Fibroblast of lung (primary cell): Measurements from ENCODE around the gene SLC9A3. TPM values are rescaled to one million over a fixed set of nuclear protein-coding genes. Genes with fewer than 3 reads are reported as not detected.

ENCODE experiments used
- DNase-seq, 2 donors: peaks; one replicate each; pipeline versions ENCODE4 v3.0.0 to v3.0.0-alpha.2; 2010; ENCODE audit warnings: low read depth in 2 of 2
- H2AFZ ChIP-seq: 2 replicates; pipeline ENCODE4 v1.5.1; 2012; ENCODE audit warnings: low read length, control low read depth, inconsistent platforms
- H3K27ac ChIP-seq: 2 replicates; pipeline ENCODE4 v1.5.1; 2011; ENCODE audit warnings: low read length, control low read depth; ENCODE audit not compliant: insufficient read depth
- H3K27me3 ChIP-seq: 2 replicates; pipeline ENCODE4 v1.5.1; 2011; ENCODE audit warnings: mild to moderate bottlenecking, low read length; ENCODE audit not compliant: control insufficient read depth, insufficient read depth
- H3K36me3 ChIP-seq: 2 replicates; pipeline ENCODE4 v1.5.1; 2011; ENCODE audit warnings: low read length; ENCODE audit not compliant: control insufficient read depth, insufficient read depth
- H3K4me1 ChIP-seq: 2 replicates; pipeline ENCODE4 v1.5.1; 2011; ENCODE audit warnings: low read length; ENCODE audit not compliant: control insufficient read depth, insufficient read depth; ENCODE audit errors: extremely low read depth
- H3K4me2 ChIP-seq: 2 replicates; pipeline ENCODE4 v1.5.1; 2011; ENCODE audit warnings: low read length, control low read depth; ENCODE audit not compliant: insufficient read depth; ENCODE audit errors: extremely low read depth
- H3K4me3 ChIP-seq, 4 experiments: fragments of 200-600 bp in 1 of 4; sonication (generic) in 1 of 4; replicated peaks in 1 of 4; 2 replicates each; pipeline ENCODE4 v1.5.1; 2011 to 2016; ENCODE audit warnings: low read length in 4 of 4, low read depth in 3 of 4, mild to moderate bottlenecking in 3 of 4, control low read depth in 2 of 4, inconsistent platforms in 1 of 4, mixed read lengths in 1 of 4; ENCODE audit not compliant: insufficient read depth in 1 of 4; ENCODE audit errors: control extremely low read depth in 1 of 4
- H3K79me2 ChIP-seq: 2 replicates; pipeline ENCODE4 v1.5.1; 2012; ENCODE audit warnings: mild to moderate bottlenecking, low read length, inconsistent platforms; ENCODE audit not compliant: control insufficient read depth, insufficient read depth
- H3K9ac ChIP-seq: 2 replicates; pipeline ENCODE4 v1.5.1; 2011; ENCODE audit warnings: mild to moderate bottlenecking, low read length, control low read depth; ENCODE audit not compliant: insufficient read depth
- H3K9me3 ChIP-seq: 2 replicates; pipeline ENCODE4 v1.5.1; 2012; ENCODE audit warnings: low read depth, low read length; ENCODE audit not compliant: control insufficient read depth, insufficient read depth
- H4K20me1 ChIP-seq: 2 replicates; pipeline ENCODE4 v1.5.1; 2011; ENCODE audit warnings: low read length; ENCODE audit not compliant: control insufficient read depth, insufficient read depth; ENCODE audit errors: extremely low read depth
- CTCF ChIP-seq, 2 donors: IDR thresholded peaks in 1 of 2; conservative IDR thresholded peaks in 1 of 2; 1 replicate in 1 of 2; 2 replicates in 1 of 2; pipeline ENCODE4 v1.5.1; 2011 to 2012; ENCODE audit warnings: low read length in 2 of 2, control low read depth in 1 of 2, inconsistent platforms in 1 of 2, low read depth in 1 of 2, mild to moderate bottlenecking in 1 of 2
- EZH2 ChIP-seq: IDR thresholded peaks from 2 replicates; pipeline ENCODE4 v1.5.1; 2012; ENCODE audit warnings: low read length, control low read depth, mild to moderate bottlenecking; ENCODE audit errors: missing control alignments
- polyA plus RNA-seq, 2 donors: library from polyadenylated mRNA; depleted of rRNA in 1 of 2; stranded (reverse) in 1 of 2; unstranded in 1 of 2; fragments of >200 nt; gene quantifications; 2 replicates each; pipeline ENCODE4 v1.2.1, GENCODE V29; 2011 to 2012; ENCODE audit warnings: missing spikeins in 1 of 2
- total RNA-seq: library from RNA; depleted of rRNA; stranded (reverse); fragments of >200 nt; gene quantifications from 2 replicates; pipeline ENCODE4 v1.2.1, GENCODE V29; 2014

The SLC9A3 gene
- total and polyA plus RNA-seq, 2 donors (not counting 1 experiment from before 2014, with no cell fraction given): 0.50 to 0.84 TPM

DNA sequence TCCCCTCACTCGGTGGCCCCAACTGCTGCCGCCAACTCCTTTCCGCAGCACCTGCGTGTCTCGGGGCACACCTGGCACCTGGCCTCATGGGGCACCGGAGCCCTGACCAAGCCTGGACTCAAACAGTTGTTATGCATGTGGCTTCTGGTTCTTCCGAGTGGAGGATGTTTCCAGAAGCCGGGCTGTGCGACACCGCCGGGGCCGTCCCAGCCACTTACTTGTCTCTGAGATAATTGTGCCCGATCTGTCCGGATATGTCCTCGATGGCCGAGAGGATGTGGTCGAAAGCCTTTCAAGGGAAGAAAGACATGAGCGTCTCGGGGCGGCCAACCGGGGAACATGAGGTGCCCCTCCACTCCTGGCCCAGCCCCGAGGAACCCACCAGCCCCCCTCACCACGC lies 42.9 kb downstream of the SLC9A3 start:
- no peaks in the 10 kb centered on the region for H3K36me3 ChIP-seq
- H3K4me3 ChIP-seq: no peak overlapping the region
- no peak overlapping the region for H3K9ac ChIP-seq
- H3K79me2 ChIP-seq: no peaks in the 10 kb centered on the region
- H3K27ac ChIP-seq: no peak overlapping the region
- no peaks in the 10 kb centered on the region for H4K20me1 ChIP-seq
- TF ChIP-seq CTCF (conservative IDR thresholded peaks at IDR 0.05 in 1 of 2, IDR thresholded peaks at IDR 0.05 in 1 of 2; ENCODE audit: low read depth in 1 of 2, low read length in 2 of 2) (no peak), EZH2 (no peak)
- H2AFZ ChIP-seq: no peak overlapping the region
- no peak for DNase-seq
- H3K4me2 ChIP-seq: no peak overlapping the region
- no peaks in the 10 kb centered on the region for H3K27me3 ChIP-seq
- no peaks in the 10 kb centered on the region for H3K9me3 ChIP-seq
- no peaks in the 10 kb centered on the region for H3K4me1 ChIP-seq

GRCh38 chr5:479566-480319 lies 44.5 kb downstream of the SLC9A3 start:
- no peak overlapping the region for H3K9ac ChIP-seq
- TF ChIP-seq EZH2 (no peak), CTCF (conservative IDR thresholded peaks at IDR 0.05 in 1 of 2, IDR thresholded peaks at IDR 0.05 in 1 of 2; ENCODE audit: low read depth in 1 of 2, low read length in 2 of 2) (no peak)
- no peaks in the 10 kb centered on the region for H3K36me3 ChIP-seq
- no peak overlapping the region for H2AFZ ChIP-seq
- H4K20me1 ChIP-seq: no peaks in the 10 kb centered on the region
- H3K27ac ChIP-seq: no peak overlapping the region
- no peaks in the 10 kb centered on the region for H3K9me3 ChIP-seq
- H3K27me3 ChIP-seq: peaks cover 6% of the 10 kb centered on the region
- no peak overlapping the region for H3K4me3 ChIP-seq
- H3K4me2 ChIP-seq: no peak overlapping the region
- no peaks in the 10 kb centered on the region for H3K4me1 ChIP-seq
- H3K79me2 ChIP-seq: no peaks in the 10 kb centered on the region
- no peak for DNase-seq

DNA sequence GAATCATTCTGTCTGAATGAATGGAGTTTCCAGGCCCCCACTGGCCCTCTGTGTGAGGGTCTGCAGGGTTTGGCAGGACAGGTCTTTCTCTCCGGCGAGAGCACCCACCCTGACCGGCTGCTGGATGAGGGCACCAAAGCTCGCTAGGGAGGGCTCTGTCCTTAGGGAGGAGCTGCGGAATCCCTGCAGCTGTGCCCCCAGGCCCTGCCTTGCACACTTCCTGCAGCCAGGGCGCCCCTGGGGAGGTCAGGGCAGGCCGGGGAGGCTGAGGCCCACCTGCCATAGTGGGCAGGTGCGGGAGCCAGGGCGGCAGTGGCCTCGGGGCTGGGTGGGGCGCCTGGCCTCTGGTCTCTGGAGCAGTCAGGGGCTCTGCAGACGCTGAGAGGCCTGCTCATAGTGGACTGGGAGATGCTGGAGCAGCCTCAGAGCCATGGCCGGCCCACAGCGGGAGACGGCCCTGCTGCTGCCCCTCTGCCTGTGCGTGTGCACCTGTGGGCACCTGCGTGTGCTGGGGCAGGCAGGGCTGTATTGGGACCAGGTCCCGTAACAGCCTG lies 45.2 kb downstream of the SLC9A3 start:
- Histone ChIP-seq H3K4me2 (no peak overlapping the region), H3K36me3 (no peaks in the 10 kb centered on the region), H2AFZ (no peak overlapping the region), H3K79me2 (no peaks in the 10 kb centered on the region), H3K9ac (no peak overlapping the region), H3K9me3 (no peaks in the 10 kb centered on the region), H3K27me3 (peaks cover 6% of the 10 kb centered on the region), H3K27ac (no peak overlapping the region), H3K4me3 (no peak overlapping the region), H4K20me1 (no peaks in the 10 kb centered on the region), H3K4me1 (no peaks in the 10 kb centered on the region)
- no peak for TF ChIP-seq CTCF (conservative IDR thresholded peaks at IDR 0.05 in 1 of 2, IDR thresholded peaks at IDR 0.05 in 1 of 2; ENCODE audit: low read depth in 1 of 2, low read length in 2 of 2)
- no peak for TF ChIP-seq EZH2
- DNase-seq: no peak
